ENCODE results near the gene MAN1B1.

MAN1B1 gene

DNA sequence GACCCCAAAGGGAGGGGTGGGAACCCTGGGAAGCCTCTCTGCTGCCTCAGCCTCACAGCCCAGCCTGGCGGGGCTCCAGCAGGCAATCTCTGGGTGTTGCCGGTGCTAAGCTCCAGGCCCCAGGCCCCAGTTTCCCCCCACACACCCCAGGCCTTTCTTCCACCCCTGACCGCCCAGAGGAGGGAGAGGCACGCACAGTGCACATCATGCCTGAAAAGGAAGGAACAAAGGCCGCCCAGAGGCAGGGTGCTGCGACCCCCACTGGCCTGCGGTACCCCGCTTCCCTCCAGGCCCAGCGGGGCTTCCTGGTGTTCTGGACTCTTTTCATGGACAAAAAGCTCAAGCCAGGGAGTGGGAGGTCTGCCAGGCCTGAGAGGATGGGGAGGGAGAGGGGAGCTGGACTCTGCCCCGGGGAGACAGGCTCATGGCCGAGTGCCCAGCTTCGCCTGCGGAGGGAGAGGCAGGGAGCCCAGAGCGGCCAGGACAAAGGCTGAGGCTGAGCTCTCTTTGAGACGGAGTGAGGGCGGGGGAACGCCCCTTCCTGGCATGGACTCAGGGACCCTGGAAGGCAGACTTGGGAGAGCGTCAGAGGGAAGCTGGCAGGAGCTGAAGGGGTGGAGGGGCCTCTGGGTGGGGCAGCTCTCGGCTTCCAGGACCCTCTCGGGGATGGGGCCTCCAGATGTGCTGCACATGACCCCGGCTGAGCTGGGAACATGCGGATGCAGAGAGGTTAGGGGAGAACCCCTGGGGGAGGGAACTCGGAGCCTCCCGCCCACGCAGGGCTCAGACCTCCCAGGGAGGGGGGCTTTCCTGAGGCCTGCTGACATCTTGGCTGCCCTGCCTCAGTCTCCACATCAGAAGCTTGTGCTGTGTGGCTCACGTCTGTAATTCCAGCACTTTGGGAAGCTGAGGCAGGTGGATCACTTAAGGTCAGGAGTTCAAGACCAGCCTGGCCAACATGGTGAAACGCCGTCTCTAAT is 31.1 kb upstream of the MAN1B1 start:
- no peak for DNase-seq (ENCODE audit: low read depth in 1 of 2, low spot score in 1 of 2)
- Histone ChIP-seq H3K27me3 (ENCODE audit: insufficient read depth, poor library complexity, severe bottlenecking) (peaks cover 29% of the 10 kb centered on the region), H3K27ac (replicated peaks) (no peak overlapping the region), H3K4me3 (replicated peaks; ENCODE audit: insufficient read depth, low read length) (no peak overlapping the region)
- TF ChIP-seq POLR2AphosphoS5 (IDR thresholded peaks at IDR 0.05; ENCODE audit: low read depth) (no peak), SPI1 (IDR thresholded peaks at IDR 0.05; ENCODE audit: borderline replicate concordance, low read depth) (no peak), GABPA (IDR thresholded peaks at IDR 0.05; ENCODE audit: low read depth) (no peak)
- TF ChIP-seq, protein P1, sequence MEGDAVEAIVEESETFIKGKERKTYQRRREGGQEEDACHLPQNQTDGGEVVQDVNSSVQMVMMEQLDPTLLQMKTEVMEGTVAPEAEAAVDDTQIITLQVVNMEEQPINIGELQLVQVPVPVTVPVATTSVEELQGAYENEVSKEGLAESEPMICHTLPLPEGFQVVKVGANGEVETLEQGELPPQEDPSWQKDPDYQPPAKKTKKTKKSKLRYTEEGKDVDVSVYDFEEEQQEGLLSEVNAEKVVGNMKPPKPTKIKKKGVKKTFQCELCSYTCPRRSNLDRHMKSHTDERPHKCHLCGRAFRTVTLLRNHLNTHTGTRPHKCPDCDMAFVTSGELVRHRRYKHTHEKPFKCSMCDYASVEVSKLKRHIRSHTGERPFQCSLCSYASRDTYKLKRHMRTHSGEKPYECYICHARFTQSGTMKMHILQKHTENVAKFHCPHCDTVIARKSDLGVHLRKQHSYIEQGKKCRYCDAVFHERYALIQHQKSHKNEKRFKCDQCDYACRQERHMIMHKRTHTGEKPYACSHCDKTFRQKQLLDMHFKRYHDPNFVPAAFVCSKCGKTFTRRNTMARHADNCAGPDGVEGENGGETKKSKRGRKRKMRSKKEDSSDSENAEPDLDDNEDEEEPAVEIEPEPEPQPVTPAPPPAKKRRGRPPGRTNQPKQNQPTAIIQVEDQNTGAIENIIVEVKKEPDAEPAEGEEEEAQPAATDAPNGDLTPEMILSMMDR (IDR thresholded peaks at IDR 0.05; ENCODE audit: insufficient read depth, low read length): no peak
- TF ChIP-seq, protein P2, sequence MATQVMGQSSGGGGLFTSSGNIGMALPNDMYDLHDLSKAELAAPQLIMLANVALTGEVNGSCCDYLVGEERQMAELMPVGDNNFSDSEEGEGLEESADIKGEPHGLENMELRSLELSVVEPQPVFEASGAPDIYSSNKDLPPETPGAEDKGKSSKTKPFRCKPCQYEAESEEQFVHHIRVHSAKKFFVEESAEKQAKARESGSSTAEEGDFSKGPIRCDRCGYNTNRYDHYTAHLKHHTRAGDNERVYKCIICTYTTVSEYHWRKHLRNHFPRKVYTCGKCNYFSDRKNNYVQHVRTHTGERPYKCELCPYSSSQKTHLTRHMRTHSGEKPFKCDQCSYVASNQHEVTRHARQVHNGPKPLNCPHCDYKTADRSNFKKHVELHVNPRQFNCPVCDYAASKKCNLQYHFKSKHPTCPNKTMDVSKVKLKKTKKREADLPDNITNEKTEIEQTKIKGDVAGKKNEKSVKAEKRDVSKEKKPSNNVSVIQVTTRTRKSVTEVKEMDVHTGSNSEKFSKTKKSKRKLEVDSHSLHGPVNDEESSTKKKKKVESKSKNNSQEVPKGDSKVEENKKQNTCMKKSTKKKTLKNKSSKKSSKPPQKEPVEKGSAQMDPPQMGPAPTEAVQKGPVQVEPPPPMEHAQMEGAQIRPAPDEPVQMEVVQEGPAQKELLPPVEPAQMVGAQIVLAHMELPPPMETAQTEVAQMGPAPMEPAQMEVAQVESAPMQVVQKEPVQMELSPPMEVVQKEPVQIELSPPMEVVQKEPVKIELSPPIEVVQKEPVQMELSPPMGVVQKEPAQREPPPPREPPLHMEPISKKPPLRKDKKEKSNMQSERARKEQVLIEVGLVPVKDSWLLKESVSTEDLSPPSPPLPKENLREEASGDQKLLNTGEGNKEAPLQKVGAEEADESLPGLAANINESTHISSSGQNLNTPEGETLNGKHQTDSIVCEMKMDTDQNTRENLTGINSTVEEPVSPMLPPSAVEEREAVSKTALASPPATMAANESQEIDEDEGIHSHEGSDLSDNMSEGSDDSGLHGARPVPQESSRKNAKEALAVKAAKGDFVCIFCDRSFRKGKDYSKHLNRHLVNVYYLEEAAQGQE (IDR thresholded peaks at IDR 0.05; ENCODE audit: insufficient replicate concordance, low read depth): no peak

DNA sequence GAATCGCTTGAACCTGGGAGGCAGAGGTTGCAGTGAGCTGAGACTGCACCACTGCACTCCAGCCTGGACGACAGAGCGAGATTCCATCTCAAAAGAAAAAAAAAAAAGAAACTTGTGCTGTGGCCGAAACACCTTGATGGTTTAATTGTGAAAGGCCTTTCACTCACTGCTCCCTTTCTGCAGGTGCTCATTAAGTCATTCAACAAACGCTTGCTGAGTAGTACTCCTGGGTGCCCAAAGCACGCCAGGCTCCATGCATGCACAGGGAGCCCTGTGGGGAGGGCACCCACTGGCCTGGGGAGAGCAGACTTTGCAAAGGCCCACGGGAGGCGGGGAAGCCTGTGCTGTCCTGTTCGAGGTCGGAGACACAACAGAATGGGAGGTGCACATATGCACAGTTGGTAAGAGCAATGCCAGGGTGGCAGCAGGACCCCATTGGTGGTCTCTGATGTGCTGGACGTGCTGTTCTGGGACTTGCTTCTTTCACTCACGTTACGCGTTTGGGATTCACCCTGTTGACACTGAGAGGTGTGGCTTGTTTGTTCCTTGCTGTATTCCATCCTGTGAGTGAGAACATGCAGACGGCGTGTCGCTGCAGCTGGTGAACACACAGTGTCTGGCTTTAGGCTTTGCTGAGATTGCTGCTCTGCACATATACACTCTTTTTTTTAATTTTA is 29.9 kb upstream of the MAN1B1 start:
- no peak overlapping the region for H3K4me3 ChIP-seq (replicated peaks; ENCODE audit: insufficient read depth, low read length)
- TF ChIP-seq GABPA (IDR thresholded peaks at IDR 0.05; ENCODE audit: low read depth) (no peak), POLR2AphosphoS5 (IDR thresholded peaks at IDR 0.05; ENCODE audit: low read depth) (no peak), SPI1 (IDR thresholded peaks at IDR 0.05; ENCODE audit: borderline replicate concordance, low read depth) (no peak)
- TF ChIP-seq, protein P1 (IDR thresholded peaks at IDR 0.05; ENCODE audit: insufficient read depth, low read length): no peak
- TF ChIP-seq, protein P2 (IDR thresholded peaks at IDR 0.05; ENCODE audit: insufficient replicate concordance, low read depth): no peak
- no peak overlapping the region for H3K27ac ChIP-seq (replicated peaks)
- no peak for DNase-seq (ENCODE audit: low read depth in 1 of 2, low spot score in 1 of 2)
- H3K27me3 ChIP-seq (ENCODE audit: insufficient read depth, poor library complexity, severe bottlenecking): peaks cover 22% of the 10 kb centered on the region

DNA sequence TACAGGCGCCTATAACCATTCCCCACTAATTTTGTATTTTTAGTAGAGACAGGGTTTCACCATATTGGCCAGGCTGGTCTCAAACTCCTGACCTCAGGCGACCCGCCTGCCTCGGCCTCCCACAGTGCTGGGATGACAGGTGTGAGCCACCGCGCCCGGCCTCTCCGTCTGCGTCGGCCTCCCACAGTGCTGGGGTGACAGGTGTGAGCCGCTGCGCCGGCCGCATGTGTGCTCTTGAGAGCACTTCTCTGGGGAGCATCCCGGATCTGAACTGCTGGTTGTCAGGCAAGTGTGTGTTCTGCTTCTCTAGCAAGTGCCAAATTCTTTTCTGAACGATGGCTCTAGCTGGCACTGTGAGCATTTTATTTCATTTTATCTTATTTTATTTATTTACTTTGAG is 29.2 kb upstream of the MAN1B1 start:
- Histone ChIP-seq H3K4me3 (replicated peaks; ENCODE audit: insufficient read depth, low read length) (no peak overlapping the region), H3K27ac (replicated peaks) (no peak overlapping the region), H3K27me3 (ENCODE audit: insufficient read depth, poor library complexity, severe bottlenecking) (peaks cover 22% of the 10 kb centered on the region)
- DNase-seq (ENCODE audit: low read depth in 1 of 2, low spot score in 1 of 2): no peak
- no peak for TF ChIP-seq SPI1 (IDR thresholded peaks at IDR 0.05; ENCODE audit: borderline replicate concordance, low read depth)
- TF ChIP-seq, protein P2 (IDR thresholded peaks at IDR 0.05; ENCODE audit: insufficient replicate concordance, low read depth): no peak
- no peak for TF ChIP-seq GABPA (IDR thresholded peaks at IDR 0.05; ENCODE audit: low read depth)
- TF ChIP-seq, protein P1 (IDR thresholded peaks at IDR 0.05; ENCODE audit: insufficient read depth, low read length): no peak
- no peak for TF ChIP-seq POLR2AphosphoS5 (IDR thresholded peaks at IDR 0.05; ENCODE audit: low read depth)
